B cell (primary cell): ENCODE measurements around the gene FPR1. TPM values are rescaled to one million over a fixed set of nuclear protein-coding genes. Genes with fewer than 3 reads are reported as not detected.

ENCODE experiments used
- ATAC-seq: fragments of 200-7000 bp; cut with Tn5 transposase; one replicate; pipeline ENCODE4 v1.10.0; 2021; ENCODE audit warnings: low read depth, mild to moderate bottlenecking, moderate number of reproducible peaks, moderate library complexity
- CTCF ChIA-PET: fragments of 350-600 bp; sonication (Branson Sonifier 250); formaldehyde crosslinking; loops from one replicate; lab custom pipeline; 2021; ENCODE audit warnings: antibody characterized with exemption, inconsistent platforms; lab: Charles Lee
- POLR2A ChIA-PET: fragments of 350-600 bp; sonication (Branson Sonifier 250); formaldehyde crosslinking; loops from one replicate; lab custom pipeline; 2021; ENCODE audit warnings: antibody characterized with exemption; lab: Charles Lee
- DNase-seq: peaks from one replicate; pipeline ENCODE4 v3.0.0; 2013
- H2AFZ ChIP-seq: 2 replicates; pipeline ENCODE4 v1.6.1; 2012; ENCODE audit warnings: mild to moderate bottlenecking, low read depth, low read length; ENCODE audit not compliant: insufficient read depth, poor library complexity, severe bottlenecking
- H3K27ac ChIP-seq, 2 donors: 1 replicate in 1 of 2; 2 replicates in 1 of 2; pipeline ENCODE4 v1.5.1; 2012 to 2013; ENCODE audit warnings: low read length in 2 of 2, mild to moderate bottlenecking in 2 of 2, moderate library complexity in 1 of 2
- H3K27me3 ChIP-seq, 4 experiments: fragments of 200-600 bp in 1 of 4; sonication (generic) in 1 of 4; replicated peaks in 1 of 4; 1 replicate in 2 of 4; 2 replicates in 2 of 4; pipeline versions ENCODE4 v1.6.1 to v1.7.0; 2013 to 2016; ENCODE audit warnings: low read length in 3 of 4, mild to moderate bottlenecking in 2 of 4, mixed read lengths in 1 of 4, moderate library complexity in 1 of 4; ENCODE audit not compliant: insufficient read depth in 4 of 4, control insufficient read depth in 3 of 4; ENCODE audit errors: control extremely low read depth in 1 of 4
- H3K36me3 ChIP-seq, 2 experiments: replicated peaks in 1 of 2; 1 replicate in 1 of 2; 2 replicates in 1 of 2; pipeline versions ENCODE4 v1.6.1 to v1.7.1; 2013; ENCODE audit warnings: low read length in 1 of 2; ENCODE audit not compliant: insufficient read depth in 2 of 2, control insufficient read depth in 1 of 2; ENCODE audit errors: control extremely low read depth in 1 of 2, extremely low read depth in 1 of 2
- H3K4me1 ChIP-seq, 2 donors: fragments of 200-600 bp in 1 of 2; sonication (generic) in 1 of 2; 1 replicate in 1 of 2; 2 replicates in 1 of 2; pipeline versions ENCODE4 v1.5.1 to v1.6.1; 2013 to 2017; ENCODE audit warnings: low read length in 2 of 2; ENCODE audit not compliant: control insufficient read depth in 2 of 2, insufficient read depth in 2 of 2
- H3K4me2 ChIP-seq: replicated peaks from 2 replicates; pipeline ENCODE3; 2012; ENCODE audit warnings: mild to moderate bottlenecking, low read depth, low read length; ENCODE audit not compliant: poor library complexity, severe bottlenecking
- H3K4me3 ChIP-seq, 5 experiments: fragments of 200-600 bp in 1 of 5; sonication (generic) in 1 of 5; 1 replicate in 3 of 5; 2 replicates in 2 of 5; pipeline versions ENCODE4 v1.5.1 to v1.7.0; 2011 to 2016; ENCODE audit warnings: low read length in 4 of 5, mild to moderate bottlenecking in 4 of 5, low read depth in 2 of 5, control low read depth in 1 of 5, moderate library complexity in 1 of 5; ENCODE audit not compliant: insufficient read depth in 1 of 5; ENCODE audit errors: control extremely low read depth in 1 of 5, extremely low read depth in 1 of 5
- H3K79me2 ChIP-seq: fragments of 200-600 bp; sonication (generic); one replicate; pipeline ENCODE4 v1.6.0; 2016; ENCODE audit warnings: low read length; ENCODE audit not compliant: control insufficient read depth, insufficient read depth
- H3K9ac ChIP-seq: fragments of 200-600 bp; sonication (generic); 2 replicates; pipeline ENCODE4 v1.6.1; 2017; ENCODE audit warnings: mild to moderate bottlenecking, low read length, moderate library complexity
- H3K9me3 ChIP-seq, 3 donors: one replicate each; pipeline versions ENCODE4 v1.6.1 to v1.7.1; 2013; ENCODE audit warnings: low read length in 2 of 3; ENCODE audit not compliant: control insufficient read depth in 2 of 3, insufficient read depth in 1 of 3; ENCODE audit errors: control extremely low read depth in 1 of 3
- H4K20me1 ChIP-seq: 2 replicates; pipeline ENCODE4 v1.6.0; 2012; ENCODE audit warnings: mild to moderate bottlenecking, low read length; ENCODE audit not compliant: insufficient read depth, control insufficient read depth, poor library complexity, severe bottlenecking
- H3K27ac Mint-ChIP-seq: one replicate; pipeline ENCODE4 v1.8.0; 2021; ENCODE audit warnings: mixed read lengths
- H3K27me3 Mint-ChIP-seq: one replicate; pipeline ENCODE4 v1.8.0; 2021; ENCODE audit warnings: mixed read lengths
- H3K4me1 Mint-ChIP-seq: one replicate; pipeline ENCODE4 v1.8.0; 2021; ENCODE audit warnings: mixed read lengths
- H3K4me3 Mint-ChIP-seq: one replicate; pipeline ENCODE4 v1.8.0; 2021; ENCODE audit warnings: mixed read lengths
- H3K9me3 Mint-ChIP-seq: one replicate; pipeline ENCODE4 v1.8.0; 2022; ENCODE audit warnings: mixed read lengths; ENCODE audit not compliant: insufficient read depth
- CTCF ChIP-seq: fragments of 200-600 bp; IDR thresholded peaks from one replicate; pipeline ENCODE4 v1.8.0; 2022; ENCODE audit warnings: antibody characterized with exemption, mild to moderate bottlenecking
- EZH2 ChIP-seq: IDR thresholded peaks from 2 replicates; pipeline ENCODE4 v1.6.1; 2012; ENCODE audit warnings: borderline replicate concordance, low read depth, mild to moderate bottlenecking, moderate library complexity, low read length; ENCODE audit not compliant: insufficient read depth, poor library complexity, severe bottlenecking
- WGBS: methylation state at CpG from one replicate; pipeline ENCODE4 v1.1.5; 2013; ENCODE audit warnings: missing lambda C conversion rate; ENCODE audit not compliant: insufficient coverage; 5-methylcytosine and 5-hydroxymethylcytosine counted together
- intact Hi-C: fragments of 100-400 bp; cut with micrococcal nuclease; formaldehyde crosslinking; loops from one replicate; pipeline ENCODE4 v1.10.0; 2022
- polyA plus RNA-seq: library from polyadenylated mRNA; depleted of rRNA; stranded (reverse); fragments of >200 nt; gene quantifications from 2 replicates; pipeline ENCODE4 v1.2.3, GENCODE V29; 2012
- total RNA-seq, 2 donors: library from RNA; stranded (reverse); fragments of 120-200 nt in 1 of 2; gene quantifications; 1 replicate in 1 of 2; 2 replicates in 1 of 2; pipeline versions ENCODE4 v1.2.3 to v1.2.4, GENCODE V29; 2013 to 2022

Gene FPR1
- total and polyA plus RNA-seq, 2 donors (not counting 1 experiment from before 2014, with no cell fraction given) = 0.17 to 1.1 TPM

- peaks cover 0 to 24% (median 0%) of the 10 kb centered on the region in 3 donors for H3K9me3 ChIP-seq
- H2AFZ ChIP-seq = no peak overlapping the region
- H3K79me2 ChIP-seq = no peaks in the 10 kb centered on the region
- H3K4me2 ChIP-seq = no peak overlapping the region
- TF ChIP-seq EZH2 = no peak
- no peak overlapping the region for H3K9ac ChIP-seq
- POLR2A ChIA-PET = no interaction called here
- H3K9me3 Mint-ChIP-seq = peaks cover 5% of the 10 kb centered on the region
- H3K27ac ChIP-seq = no peak overlapping the region
- H3K4me1 ChIP-seq = peaks cover 6 to 7% of the 10 kb centered on the region in 2 donors
- H3K4me1 Mint-ChIP-seq = peaks cover 5% of the 10 kb centered on the region
- H3K27ac Mint-ChIP-seq = no peak overlapping the region
- peaks cover 13% of the 10 kb centered on the region for H3K27me3 Mint-ChIP-seq
- H3K4me3 Mint-ChIP-seq = no peak overlapping the region
- H3K4me3 ChIP-seq = no peak overlapping the region
- H4K20me1 ChIP-seq = no peaks in the 10 kb centered on the region
- no peak for ATAC-seq
- DNase-seq = no peak
- H3K27me3 ChIP-seq = no peaks in the 10 kb centered on the region
- WGBS = 96% methylated on average over 13 of the region's 13 CpGs
- CTCF ChIA-PET = no interaction called here
- no peaks in the 10 kb centered on the region for H3K36me3 ChIP-seq
- intact Hi-C loops = no loop called here
Measured at GRCh38 chr19:51799774-51800472, 48.2 kb upstream of the FPR1 start.

- WGBS = 84% methylated on average over 20 of the region's 20 CpGs
- ATAC-seq (no peak), DNase-seq (no peak)
- Mint-ChIP-seq H3K9me3 (peaks cover 5% of the 10 kb centered on the region), H3K4me1 (peaks cover 5% of the 10 kb centered on the region), H3K4me3 (no peak overlapping the region), H3K27me3 (peaks cover 13% of the 10 kb centered on the region), H3K27ac (no peak overlapping the region)
- intact Hi-C loops = no loop called here
- Histone ChIP-seq H3K27me3 (no peaks in the 10 kb centered on the region), H3K4me3 (no peak overlapping the region), H3K9me3 (peaks cover 0 to 20% (median 0%) of the 10 kb centered on the region in 3 donors), H3K9ac (no peak overlapping the region), H3K79me2 (no peaks in the 10 kb centered on the region), H2AFZ (no peak overlapping the region), H4K20me1 (no peaks in the 10 kb centered on the region), H3K36me3 (no peaks in the 10 kb centered on the region), H3K4me2 (no peak overlapping the region), H3K27ac (no peak overlapping the region), H3K4me1 (peaks cover 6 to 7% of the 10 kb centered on the region in 2 donors)
- ChIA-PET POLR2A (no interaction called here), CTCF (no interaction called here)
- TF ChIP-seq CTCF = no peak
- no peak for TF ChIP-seq EZH2
Measured at GRCh38 chr19:51799034-51799773, 47.5 kb upstream of the FPR1 start.
